H9 (cell line): ENCODE data around the gene RAB11FIP4. TPM values are rescaled to one million over a fixed set of nuclear protein-coding genes. Genes with fewer than 3 reads are reported as not detected.
A peak's percentile ranks its signal among the peaks of the same experiment; 100 is the strongest.

Source experiments
- DNase-seq: peaks from one replicate; pipeline ENCODE4 v3.0.0-alpha.2; 2017
- H2AFZ ChIP-seq: one replicate; pipeline ENCODE4 v1.6.1; 2013; ENCODE audit warnings: mild to moderate bottlenecking, low read length, control low read depth, moderate library complexity
- H2AK5ac ChIP-seq: 2 replicates; pipeline ENCODE4 v1.6.1; 2013; ENCODE audit warnings: low read length, control low read depth, mixed read lengths; ENCODE audit not compliant: insufficient read length
- H2BK120ac ChIP-seq: one replicate; pipeline ENCODE4 v1.6.1; 2013; ENCODE audit warnings: low read depth, mild to moderate bottlenecking, low read length, control low read depth, inconsistent platforms; ENCODE audit not compliant: poor library complexity, severe bottlenecking
- H2BK12ac ChIP-seq: 2 replicates; pipeline ENCODE4 v1.6.1; 2013; ENCODE audit warnings: low read length, control low read depth, mixed read lengths, low read depth; ENCODE audit not compliant: insufficient read length
- H2BK15ac ChIP-seq: 2 replicates; pipeline ENCODE4 v1.6.1; 2013; ENCODE audit warnings: low read depth, low read length, control low read depth
- H2BK20ac ChIP-seq: one replicate; pipeline ENCODE4 v1.6.1; 2013; ENCODE audit warnings: low read depth, mild to moderate bottlenecking, low read length, control low read depth, inconsistent platforms; ENCODE audit not compliant: poor library complexity, severe bottlenecking
- H2BK5ac ChIP-seq: 2 replicates; pipeline ENCODE4 v1.6.1; 2013; ENCODE audit warnings: low read length, control low read depth, mixed read lengths; ENCODE audit not compliant: insufficient read length
- H3K14ac ChIP-seq: 2 replicates; pipeline ENCODE4 v1.6.1; 2013; ENCODE audit warnings: low read length, control low read depth; ENCODE audit not compliant: insufficient read depth
- H3K18ac ChIP-seq: 2 replicates; pipeline ENCODE4 v1.6.1; 2013; ENCODE audit warnings: low read depth, mild to moderate bottlenecking, mixed read lengths, low read length, control low read depth; ENCODE audit not compliant: insufficient read length
- H3K23ac ChIP-seq: 2 replicates; pipeline ENCODE4 v1.6.1; 2013; ENCODE audit warnings: low read length, control low read depth, mixed read lengths, low read depth; ENCODE audit not compliant: insufficient read length
- H3K23me2 ChIP-seq: 2 replicates; pipeline ENCODE4 v1.6.1; 2013; ENCODE audit warnings: low read depth, mild to moderate bottlenecking, mixed read lengths, low read length, control low read depth; ENCODE audit not compliant: insufficient read length, poor library complexity, severe bottlenecking
- H3K27ac ChIP-seq: 2 replicates; pipeline ENCODE4 v1.5.1; 2013; ENCODE audit warnings: low read length, control low read depth, mixed read lengths, low read depth; ENCODE audit not compliant: insufficient read length
- H3K27me3 ChIP-seq: 2 replicates; pipeline ENCODE4 v1.6.1; 2013; ENCODE audit warnings: low read length, control low read depth, inconsistent platforms; ENCODE audit not compliant: insufficient read depth
- H3K4ac ChIP-seq: 2 replicates; pipeline ENCODE4 v1.6.1; 2013; ENCODE audit warnings: low read depth, mild to moderate bottlenecking, control low read depth, inconsistent platforms, low read length, moderate library complexity
- H3K4me1 ChIP-seq: 2 replicates; pipeline ENCODE4 v1.6.1; 2013; ENCODE audit warnings: low read length, control low read depth, inconsistent platforms; ENCODE audit not compliant: insufficient read depth
- H3K4me2 ChIP-seq: 2 replicates; pipeline ENCODE4 v1.6.1; 2013; ENCODE audit warnings: low read length, control low read depth, mixed read lengths; ENCODE audit not compliant: insufficient read length, insufficient read depth
- H3K56ac ChIP-seq: 2 replicates; pipeline ENCODE4 v1.6.1; 2013; ENCODE audit warnings: low read depth, mild to moderate bottlenecking, mixed read lengths, low read length, control low read depth; ENCODE audit not compliant: insufficient read length
- H3K79me1 ChIP-seq: 2 replicates; pipeline ENCODE4 v1.6.1; 2013; ENCODE audit warnings: low read depth, mild to moderate bottlenecking, moderate library complexity, low read length, control low read depth, inconsistent platforms; ENCODE audit not compliant: insufficient read depth, poor library complexity, severe bottlenecking
- H3K79me2 ChIP-seq: 2 replicates; pipeline ENCODE4 v1.6.1; 2013; ENCODE audit warnings: low read length, control low read depth, inconsistent platforms; ENCODE audit not compliant: insufficient read depth
- H3K9ac ChIP-seq: 2 replicates; pipeline ENCODE4 v1.6.1; 2013; ENCODE audit warnings: low read length, control low read depth, mixed read lengths; ENCODE audit not compliant: insufficient read length; ENCODE audit errors: extremely low read depth
- H3K9me3 ChIP-seq: one replicate; pipeline ENCODE4 v1.6.1; 2013; ENCODE audit warnings: low read depth, low read length, inconsistent platforms; ENCODE audit not compliant: control insufficient read depth
- H3T11ph ChIP-seq: one replicate; pipeline ENCODE4 v1.6.1; 2013; ENCODE audit warnings: mild to moderate bottlenecking, low read length, control low read depth, inconsistent platforms
- H4K20me1 ChIP-seq: one replicate; pipeline ENCODE4 v1.6.1; 2013; ENCODE audit not compliant: control insufficient read depth, insufficient read length, insufficient read depth
- H4K5ac ChIP-seq: 2 replicates; pipeline ENCODE4 v1.6.1; 2013; ENCODE audit warnings: low read depth, mild to moderate bottlenecking, mixed read lengths, low read length, control low read depth; ENCODE audit not compliant: insufficient read length
- H4K8ac ChIP-seq: replicated peaks from 2 replicates; pipeline ENCODE4 v1.6.1; 2013; ENCODE audit warnings: low read length, control low read depth, mixed read lengths, low read depth; ENCODE audit not compliant: insufficient read length
- H4K91ac ChIP-seq: 2 replicates; pipeline ENCODE4 v1.6.1; 2013; ENCODE audit warnings: low read depth, mild to moderate bottlenecking, moderate library complexity, mixed read lengths, low read length, control low read depth; ENCODE audit not compliant: insufficient read length
- H3K27ac Mint-ChIP-seq, 3 experiments: 2 replicates in 2 of 3; 3 replicates in 1 of 3; pipeline ENCODE4 v1.8.0; 2020 to 2021; ENCODE audit warnings: mixed read lengths in 3 of 3, mild to moderate bottlenecking in 1 of 3, moderate library complexity in 1 of 3
- H3K27me3 Mint-ChIP-seq: 2 replicates; pipeline ENCODE4 v1.8.0; 2021; ENCODE audit warnings: low read depth, mild to moderate bottlenecking, moderate library complexity, mixed read lengths
- H3K36me3 Mint-ChIP-seq, 3 experiments: 2 replicates in 2 of 3; 3 replicates in 1 of 3; pipeline ENCODE4 v1.8.0; 2020 to 2021; ENCODE audit warnings: low read depth in 3 of 3, mixed read lengths in 3 of 3; ENCODE audit not compliant: insufficient read depth in 1 of 3
- H3K4me1 Mint-ChIP-seq, 2 experiments: 2 replicates each; pipeline ENCODE4 v1.8.0; 2020; ENCODE audit warnings: mixed read lengths in 2 of 2
- H3K4me3 Mint-ChIP-seq, 2 experiments: 2 replicates in 1 of 2; 3 replicates in 1 of 2; pipeline ENCODE4 v1.8.0; 2020 to 2021; ENCODE audit warnings: mild to moderate bottlenecking in 2 of 2, mixed read lengths in 2 of 2, moderate library complexity in 1 of 2
- H3K9me3 Mint-ChIP-seq, 2 experiments: 2 replicates in 1 of 2; 3 replicates in 1 of 2; pipeline ENCODE4 v1.8.0; 2020; ENCODE audit warnings: mild to moderate bottlenecking in 2 of 2, mixed read lengths in 2 of 2, moderate library complexity in 1 of 2
- CTCF ChIP-seq: fragments of 200-600 bp; sonication (generic); conservative IDR thresholded peaks from 3 replicates; pipeline ENCODE4 v1.8.0; 2021; ENCODE audit warnings: antibody characterized with exemption, mild to moderate bottlenecking
- WGBS: extraction: QIAGEN DNeasy Blood & Tissue Kit; methylation state at CpG from one replicate; pipeline ENCODE4 v1.1.7; 2013; ENCODE audit warnings: missing lambda C conversion rate, low lambda C conversion rate, mixed read lengths; ENCODE audit not compliant: insufficient read length; ENCODE audit errors: extremely low coverage; 5-methylcytosine and 5-hydroxymethylcytosine counted together
- total RNA-seq: library from RNA; stranded (reverse); gene quantifications from 2 replicates; pipeline ENCODE4 v1.2.1, GENCODE V29; 2021

RAB11FIP4 gene
- total RNA-seq, 1 experiment from 2014 or later = 25.7 TPM

GRCh38 chr17:31480067-31480466 lies 88.6 kb downstream of the RAB11FIP4 start:
- no peak overlapping the region for H2BK12ac ChIP-seq
- no peak overlapping the region for H3K18ac ChIP-seq
- H2AFZ ChIP-seq = no peak overlapping the region
- no peak overlapping the region for H3K4me3 Mint-ChIP-seq
- no peak overlapping the region for H2BK120ac ChIP-seq
- H4K5ac ChIP-seq = no peak overlapping the region
- no peaks in the 10 kb centered on the region for H3K79me2 ChIP-seq
- H3K79me1 ChIP-seq = no peaks in the 10 kb centered on the region
- H3K56ac ChIP-seq = no peak overlapping the region
- H2BK15ac ChIP-seq = no peak overlapping the region
- no peaks in the 10 kb centered on the region for H3K36me3 Mint-ChIP-seq
- no peaks in the 10 kb centered on the region for H4K20me1 ChIP-seq
- no peak overlapping the region for H2BK20ac ChIP-seq
- no peak overlapping the region for H3T11ph ChIP-seq
- H3K27me3 ChIP-seq = no peaks in the 10 kb centered on the region
- no CpG with 5 or more reads among the region's 6 CpGs for WGBS
- no peak overlapping the region for H4K8ac ChIP-seq
- no peaks in the 10 kb centered on the region for H3K23me2 ChIP-seq
- no peak overlapping the region for H4K91ac ChIP-seq
- H3K27ac Mint-ChIP-seq = peak overlapping the region in 1 of 3 experiments; percentile 91; a peak in 2 of 7 replicates
- no peaks in the 10 kb centered on the region for H3K9me3 ChIP-seq
- no peak for DNase-seq
- H3K9ac ChIP-seq = no peak overlapping the region
- H3K4me2 ChIP-seq = no peak overlapping the region
- no peak for TF ChIP-seq CTCF
- H3K23ac ChIP-seq = no peak overlapping the region
- no peaks in the 10 kb centered on the region for H3K9me3 Mint-ChIP-seq
- peaks cover 8 to 31% of the 10 kb centered on the region in 2 experiments for H3K4me1 Mint-ChIP-seq
- H2BK5ac ChIP-seq = no peak overlapping the region
- no peak overlapping the region for H2AK5ac ChIP-seq
- no peak overlapping the region for H3K14ac ChIP-seq
- H3K4ac ChIP-seq = no peak overlapping the region
- no peaks in the 10 kb centered on the region for H3K4me1 ChIP-seq
- H3K27ac ChIP-seq = no peak overlapping the region
- H3K27me3 Mint-ChIP-seq = no peaks in the 10 kb centered on the region; the same call in none of the 2 replicates
